IgD-negative memory B cell (primary cell): ENCODE measurements around the gene FOXD2. TPM values are rescaled to one million over a fixed set of nuclear protein-coding genes. Genes with fewer than 3 reads are reported as not detected.
"Not testable (repeated sequence)": the region's sequence is repeated elsewhere in the genome, so short reads cannot be mapped to it uniquely, and the experiment has no call there.

Source experiments
- H3K27ac Mint-ChIP-seq, 3 donors: one replicate each; pipeline ENCODE4 v1.8.0; 2020 to 2022; ENCODE audit warnings: mild to moderate bottlenecking in 3 of 3, mixed read lengths in 3 of 3, moderate library complexity in 1 of 3
- H3K27me3 Mint-ChIP-seq: one replicate; pipeline ENCODE4 v1.8.0; 2021; ENCODE audit warnings: mixed read lengths
- H3K36me3 Mint-ChIP-seq: one replicate; pipeline ENCODE4 v1.8.0; 2020; ENCODE audit warnings: mild to moderate bottlenecking, mixed read lengths
- H3K4me1 Mint-ChIP-seq, 3 donors: one replicate each; pipeline ENCODE4 v1.8.0; 2020 to 2022; ENCODE audit warnings: mixed read lengths in 3 of 3, mild to moderate bottlenecking in 1 of 3
- H3K4me3 Mint-ChIP-seq, 4 donors: one replicate each; pipeline ENCODE4 v1.8.0; 2020 to 2022; ENCODE audit warnings: mild to moderate bottlenecking in 4 of 4, mixed read lengths in 4 of 4, moderate library complexity in 3 of 4
- H3K9me3 Mint-ChIP-seq, 3 donors: one replicate each; pipeline ENCODE4 v1.8.0; 2020 to 2021; ENCODE audit warnings: mixed read lengths in 3 of 3, mild to moderate bottlenecking in 1 of 3
- polyA plus RNA-seq: library from polyadenylated mRNA; unstranded; fragments of 300-500 nt; fragmentation: Illumina TruSeq; gene quantifications from one replicate; pipeline ENCODE4 v1.2.3, GENCODE V29; 2021

FOXD2 gene
- polyA plus RNA-seq, 1 donor from 2014 or later, result 0.04 TPM

DNA sequence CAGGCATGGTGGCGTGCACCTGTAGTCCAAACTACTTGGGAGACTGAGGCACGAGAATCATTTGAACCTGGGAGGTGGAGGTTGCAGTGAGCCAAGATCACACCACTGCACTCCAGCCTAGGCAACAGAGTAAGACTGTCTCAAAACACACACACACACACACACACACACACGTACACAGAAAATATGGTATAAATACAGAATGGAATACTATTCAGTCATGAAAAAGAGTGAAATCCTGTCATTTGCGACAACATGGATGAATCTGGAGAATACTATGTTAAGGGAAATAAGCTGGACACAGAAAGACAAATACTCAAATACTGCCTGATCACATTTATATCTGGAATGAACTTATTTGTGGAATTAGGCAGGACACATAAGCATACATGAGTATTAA, 18.4 kb downstream of the FOXD2 start:
- Mint-ChIP-seq H3K4me1 (no peaks in the 10 kb centered on the region), H3K27me3 (peaks cover 31% of the 10 kb centered on the region), H3K4me3 (no peak overlapping the region), H3K36me3 (no peaks in the 10 kb centered on the region), H3K27ac (no peak overlapping the region), H3K9me3 (peaks cover 0 to 5% (median 0%) of the 10 kb centered on the region in 3 donors)

DNA sequence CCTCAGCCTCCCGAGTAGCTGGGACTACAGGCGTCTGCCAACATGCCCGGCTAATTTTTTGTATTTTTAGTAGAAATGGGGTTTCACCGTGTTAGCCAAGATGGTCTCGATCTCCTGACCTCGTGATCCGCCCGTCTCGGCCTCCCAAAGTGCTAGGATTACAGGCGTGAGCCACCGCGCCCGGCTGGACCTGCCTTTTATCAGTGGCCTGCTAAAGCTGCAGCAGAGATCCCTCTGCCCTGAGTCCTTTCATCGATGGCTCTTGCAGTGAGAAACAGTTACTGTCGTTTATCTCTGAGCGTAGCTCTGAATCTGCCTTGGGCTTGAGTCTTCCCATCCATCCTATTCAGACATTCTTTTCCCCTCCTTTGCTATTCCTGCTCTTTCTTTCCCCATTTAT, 19.7 kb downstream of the FOXD2 start:
- not testable (repeated sequence) for H3K9me3 Mint-ChIP-seq, H3K4me1 Mint-ChIP-seq, H3K36me3 Mint-ChIP-seq, H3K27ac Mint-ChIP-seq, H3K4me3 Mint-ChIP-seq
- H3K27me3 Mint-ChIP-seq, result peaks cover 37% of the 10 kb centered on the region

DNA sequence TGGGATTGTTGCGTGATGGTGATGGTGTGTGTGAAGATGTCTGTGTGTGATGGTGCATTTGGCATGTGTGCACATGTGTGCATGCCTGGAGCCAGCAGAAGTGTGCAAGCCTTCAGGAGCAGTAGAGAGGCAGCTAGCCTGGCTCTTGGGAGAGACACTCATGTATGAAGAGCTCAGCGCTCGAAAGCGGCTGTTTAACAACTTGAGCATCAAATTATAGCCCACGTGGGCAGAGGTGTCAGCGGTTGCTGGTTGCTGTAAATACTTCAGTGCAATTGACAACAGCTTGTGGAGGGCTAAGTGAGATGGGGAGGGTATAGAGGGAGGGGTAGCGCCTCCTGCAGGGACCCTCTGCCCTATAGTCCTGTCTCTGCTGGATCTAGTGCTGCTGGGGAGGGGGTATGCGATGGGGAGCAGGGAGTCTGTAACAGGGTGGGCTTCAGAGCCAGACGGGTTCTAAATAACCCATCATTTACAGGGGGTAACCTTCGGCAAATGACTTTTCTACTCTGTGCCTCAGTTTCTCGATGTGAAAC, 21.5 kb downstream of the FOXD2 start:
- H3K9me3 Mint-ChIP-seq, result peaks cover 0 to 5% (median 0%) of the 10 kb centered on the region in 3 donors
- H3K4me1 Mint-ChIP-seq, result no peaks in the 10 kb centered on the region
- no peaks in the 10 kb centered on the region for H3K36me3 Mint-ChIP-seq
- no peak overlapping the region for H3K4me3 Mint-ChIP-seq
- H3K27me3 Mint-ChIP-seq, result peaks cover 44% of the 10 kb centered on the region
- no peak overlapping the region for H3K27ac Mint-ChIP-seq

DNA sequence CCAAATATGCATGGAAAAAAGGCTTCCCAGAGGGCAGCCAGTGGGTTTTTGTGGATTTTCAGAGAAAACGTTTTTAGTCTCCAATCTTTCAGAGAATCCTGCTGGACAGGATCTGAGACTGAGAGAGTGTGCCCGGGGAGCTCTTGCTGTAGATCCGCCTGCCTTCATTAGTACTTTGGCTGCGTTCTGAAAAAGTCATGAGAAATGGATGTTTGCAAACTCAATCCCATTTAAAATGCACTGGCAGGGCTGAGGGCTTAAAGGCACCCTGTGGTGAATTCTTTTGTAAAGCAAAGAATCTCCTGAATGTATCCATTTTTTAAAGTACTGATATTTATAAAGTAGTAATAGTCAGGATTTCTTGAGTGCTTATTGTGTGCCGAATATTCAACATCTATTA, 22.2 kb downstream of the FOXD2 start:
- no peaks in the 10 kb centered on the region for H3K4me1 Mint-ChIP-seq
- no peak overlapping the region for H3K4me3 Mint-ChIP-seq
- H3K9me3 Mint-ChIP-seq, result peaks cover 0 to 5% (median 0%) of the 10 kb centered on the region in 3 donors
- peaks cover 44% of the 10 kb centered on the region for H3K27me3 Mint-ChIP-seq
- no peaks in the 10 kb centered on the region for H3K36me3 Mint-ChIP-seq
- H3K27ac Mint-ChIP-seq, result no peak overlapping the region

DNA sequence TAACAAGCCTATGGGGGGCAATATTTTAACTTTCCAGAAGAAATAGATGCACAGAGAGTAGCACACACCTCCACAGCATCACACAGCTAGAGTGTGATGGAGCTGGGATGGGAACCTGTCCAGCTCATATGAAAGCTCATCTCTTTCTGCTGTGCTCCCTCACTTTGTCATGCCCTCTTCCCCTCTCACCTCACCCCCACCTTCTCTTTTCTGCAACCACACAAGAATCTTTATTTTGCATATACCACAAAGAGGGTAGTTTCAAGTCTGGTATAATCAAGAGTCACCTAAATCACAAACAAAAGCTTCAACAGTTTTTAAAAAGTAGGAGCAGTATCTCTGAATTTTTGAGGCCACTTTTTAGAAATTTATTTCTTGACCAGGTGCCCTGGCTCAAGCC, 22.6 kb downstream of the FOXD2 start:
- Mint-ChIP-seq H3K4me3 (no peak overlapping the region), H3K27me3 (peaks cover 44% of the 10 kb centered on the region), H3K9me3 (peaks cover 0 to 5% (median 0%) of the 10 kb centered on the region in 3 donors), H3K36me3 (no peaks in the 10 kb centered on the region), H3K27ac (no peak overlapping the region), H3K4me1 (no peaks in the 10 kb centered on the region)

DNA sequence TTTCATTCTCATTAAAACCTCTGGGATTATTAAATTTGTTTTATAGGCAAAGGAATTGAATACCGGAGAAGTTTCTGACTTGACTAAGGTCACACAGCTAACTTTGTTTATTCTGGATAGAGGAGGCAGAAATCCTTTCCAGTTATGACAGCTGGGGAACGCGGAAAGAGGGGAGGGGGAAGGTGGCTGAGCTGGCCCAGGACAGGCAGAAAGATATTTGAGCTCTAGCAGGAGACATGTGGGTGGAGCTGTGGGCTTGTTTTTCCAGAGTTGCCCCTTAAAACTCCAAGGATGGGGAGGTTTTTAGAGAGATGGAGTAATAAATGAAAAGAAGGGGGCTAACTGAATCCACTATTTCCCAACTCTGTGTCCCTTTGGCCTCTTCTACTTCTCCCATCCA, 27.8 kb downstream of the FOXD2 start:
- Mint-ChIP-seq H3K36me3 (no peaks in the 10 kb centered on the region), H3K27me3 (peaks cover 34% of the 10 kb centered on the region), H3K9me3 (no peaks in the 10 kb centered on the region), H3K4me1 (no peaks in the 10 kb centered on the region), H3K4me3 (no peak overlapping the region), H3K27ac (no peak overlapping the region)

DNA sequence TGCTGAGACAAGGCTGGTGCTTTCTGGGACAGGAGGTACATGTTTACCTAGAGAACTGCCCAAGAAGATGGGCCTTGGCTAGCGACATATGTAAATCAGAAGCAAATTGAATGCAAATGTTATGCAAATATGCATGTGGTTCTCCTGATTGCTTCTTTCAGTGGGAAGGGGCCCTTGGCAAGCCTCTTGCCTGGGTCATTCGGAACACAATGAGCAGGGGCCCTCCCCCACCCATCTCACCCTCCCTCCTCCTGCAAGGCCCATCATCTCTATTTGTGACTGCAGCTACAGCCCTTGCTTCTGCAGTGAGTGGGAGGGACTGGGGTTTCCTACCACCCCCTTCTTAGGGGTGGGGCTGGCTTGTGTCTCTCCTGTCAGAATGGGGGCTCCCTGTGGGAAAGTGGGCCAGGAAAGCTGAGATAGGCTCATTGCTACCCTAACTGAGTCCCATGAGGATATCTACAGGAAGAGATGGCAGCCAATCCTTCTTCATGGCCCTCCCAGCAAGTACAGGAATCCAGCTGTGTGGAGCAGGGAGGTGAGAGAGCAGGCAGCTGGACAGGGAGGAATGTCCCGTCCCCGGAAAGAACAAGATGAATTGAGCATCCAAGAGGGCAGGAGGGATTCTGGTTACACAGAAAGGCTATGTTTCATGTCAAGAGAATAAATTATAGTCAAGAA, 31.0 kb downstream of the FOXD2 start:
- Mint-ChIP-seq H3K4me1 (no peaks in the 10 kb centered on the region), H3K9me3 (no peaks in the 10 kb centered on the region), H3K27me3 (peaks cover 17% of the 10 kb centered on the region), H3K4me3 (no peak overlapping the region), H3K36me3 (no peaks in the 10 kb centered on the region), H3K27ac (no peak overlapping the region)

DNA sequence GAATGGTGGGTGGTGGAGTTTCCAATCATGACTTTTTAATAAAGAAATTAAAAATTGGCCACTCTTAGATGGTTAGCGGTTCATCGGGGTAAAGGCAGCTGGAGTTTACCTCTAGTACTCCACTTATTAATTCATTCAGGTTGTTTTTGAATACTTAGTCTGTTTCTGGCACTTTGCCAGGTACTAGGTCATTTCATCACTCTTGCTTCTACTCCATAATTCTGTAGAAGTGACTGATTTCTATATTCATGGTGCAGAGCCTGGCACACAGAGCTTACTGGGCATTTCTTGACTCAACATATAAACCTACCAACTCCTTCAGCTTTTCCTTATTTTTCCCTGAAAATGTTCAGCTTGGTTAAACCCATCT, 31.5 kb downstream of the FOXD2 start:
- no peaks in the 10 kb centered on the region for H3K9me3 Mint-ChIP-seq

DNA sequence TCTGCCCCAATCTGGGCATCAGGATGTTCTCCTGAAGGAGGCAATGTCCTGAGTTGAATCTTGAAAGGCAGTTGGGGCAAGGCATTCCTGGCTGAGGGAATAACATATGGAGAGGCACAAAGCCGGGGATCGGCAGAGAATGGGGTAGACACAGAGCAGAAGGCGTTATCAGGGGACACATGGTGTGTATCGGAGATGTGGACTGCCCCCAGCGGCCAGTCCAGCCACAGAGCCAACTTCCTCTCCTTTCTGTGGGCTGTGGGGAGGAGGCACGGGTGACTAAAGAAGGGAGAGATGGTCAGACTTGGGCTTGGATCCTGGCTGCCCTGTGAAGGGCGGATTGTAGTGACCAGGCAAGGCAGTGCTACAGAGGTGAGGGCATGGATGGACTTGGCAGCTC, 32.1 kb downstream of the FOXD2 start:
- peaks cover 20% of the 10 kb centered on the region for H3K27me3 Mint-ChIP-seq

More for the DNA sequence above, 31.5 kb downstream of the FOXD2 start:
- H3K27me3 Mint-ChIP-seq, result peaks cover 19% of the 10 kb centered on the region
- no peak overlapping the region for H3K4me3 Mint-ChIP-seq
- peaks cover 0 to 2% (median 0%) of the 10 kb centered on the region in 3 donors for H3K4me1 Mint-ChIP-seq
- no peaks in the 10 kb centered on the region for H3K36me3 Mint-ChIP-seq
- H3K27ac Mint-ChIP-seq, result no peak overlapping the region

DNA sequence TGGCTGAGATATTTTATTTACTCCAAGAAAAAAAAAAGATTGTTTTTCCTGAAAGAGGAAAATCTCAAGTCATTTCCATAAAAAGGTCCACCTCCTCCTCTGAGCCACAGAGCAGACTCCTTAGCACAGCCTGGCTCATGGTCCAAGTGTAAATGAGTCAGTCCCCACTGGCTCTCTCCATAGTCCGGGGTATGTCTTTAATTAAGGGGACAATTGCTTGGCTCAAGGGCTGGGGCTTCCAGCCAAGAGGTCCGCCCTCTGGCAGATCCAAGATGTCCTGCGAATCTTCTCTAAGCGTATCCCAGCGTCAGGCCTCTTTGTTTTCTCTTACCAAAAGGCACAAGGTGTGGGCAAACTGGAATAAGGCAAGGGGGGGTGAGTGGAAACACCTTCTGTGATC, 33.3 kb downstream of the FOXD2 start:
- no peaks in the 10 kb centered on the region for H3K9me3 Mint-ChIP-seq
- H3K27me3 Mint-ChIP-seq, result peaks cover 20% of the 10 kb centered on the region
- H3K4me1 Mint-ChIP-seq, result peaks cover 0 to 2% (median 0%) of the 10 kb centered on the region in 3 donors
- no peaks in the 10 kb centered on the region for H3K36me3 Mint-ChIP-seq
- no peak overlapping the region for H3K27ac Mint-ChIP-seq
- H3K4me3 Mint-ChIP-seq, result no peak overlapping the region

More for the DNA sequence above, 32.1 kb downstream of the FOXD2 start:
- Mint-ChIP-seq H3K4me3 (no peak overlapping the region), H3K27ac (no peak overlapping the region), H3K4me1 (peaks cover 0 to 2% (median 0%) of the 10 kb centered on the region in 3 donors), H3K36me3 (no peaks in the 10 kb centered on the region), H3K9me3 (no peaks in the 10 kb centered on the region)

DNA sequence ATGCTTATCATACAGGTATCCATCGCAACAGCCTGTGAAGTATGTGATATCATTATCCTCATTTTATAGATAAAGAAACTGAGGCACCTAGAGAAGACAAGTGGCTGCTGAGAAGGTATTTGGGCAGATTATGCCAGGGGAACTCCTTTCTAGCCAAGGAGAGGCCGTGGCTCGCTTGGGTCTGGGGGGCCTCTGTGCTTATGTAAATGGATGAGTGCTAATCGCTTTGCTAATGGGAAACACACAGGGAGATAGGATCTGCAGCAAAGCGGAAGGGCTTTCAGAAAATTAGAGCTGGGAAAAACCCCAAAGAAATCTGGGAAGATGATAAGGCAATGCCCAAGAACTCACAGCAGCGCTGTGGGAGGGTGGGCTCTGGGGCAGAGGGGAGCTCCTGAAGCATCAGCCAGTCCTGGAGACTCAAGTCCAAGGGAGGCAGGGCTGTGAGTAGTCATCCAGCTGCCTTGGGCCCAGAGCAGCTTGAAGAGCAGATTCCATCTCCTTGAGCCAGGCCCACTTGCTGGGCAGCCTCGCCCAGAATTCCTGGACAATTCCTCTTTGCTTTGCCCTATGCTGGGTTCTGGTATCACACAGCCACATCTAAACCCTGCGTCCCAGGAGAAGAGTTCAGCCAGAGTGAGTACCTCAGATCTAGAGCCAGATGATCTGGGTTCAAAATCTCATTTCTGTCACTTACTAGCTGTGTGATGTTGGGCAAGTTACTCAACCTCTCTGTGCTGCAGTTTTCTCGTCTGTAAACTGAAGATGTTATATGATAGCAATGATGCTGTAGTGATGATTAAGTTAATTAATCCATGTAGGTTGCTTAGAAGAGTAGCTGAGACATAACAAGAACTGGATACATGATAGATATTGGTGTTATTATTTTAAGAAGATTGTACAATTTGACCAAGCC, 36.7 kb downstream of the FOXD2 start:
- Mint-ChIP-seq H3K4me1 (peaks cover 0 to 2% (median 0%) of the 10 kb centered on the region in 3 donors), H3K4me3 (no peak overlapping the region), H3K36me3 (no peaks in the 10 kb centered on the region), H3K27me3 (peaks cover 21% of the 10 kb centered on the region), H3K27ac (no peak overlapping the region), H3K9me3 (peaks cover 0 to 2% (median 0%) of the 10 kb centered on the region in 3 donors)

DNA sequence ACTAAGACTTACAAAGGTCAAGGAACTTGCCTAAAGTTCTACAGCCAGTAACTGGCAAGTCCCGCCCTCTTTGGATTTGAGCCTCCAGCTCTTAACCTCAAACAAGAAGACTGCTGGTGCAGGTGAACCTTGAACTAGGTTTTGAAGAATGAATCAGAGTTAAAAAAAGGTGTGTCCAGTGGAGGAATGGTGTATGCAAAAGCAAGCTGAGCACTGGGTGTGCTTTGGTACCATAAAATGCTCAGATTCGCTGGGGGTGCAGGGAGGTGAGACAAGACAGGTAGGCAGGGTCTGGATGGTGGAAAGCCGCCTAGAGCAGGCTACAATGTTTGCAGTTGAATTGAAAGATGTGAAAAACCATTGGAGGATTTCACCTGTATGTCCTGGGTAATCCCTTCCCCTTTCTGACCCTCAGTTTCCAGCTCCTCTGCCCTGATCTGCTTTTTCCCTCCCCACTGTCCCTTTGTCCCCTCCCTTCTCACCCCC, 39.8 kb downstream of the FOXD2 start:
- Mint-ChIP-seq H3K4me1 (peaks cover 0 to 2% (median 0%) of the 10 kb centered on the region in 3 donors), H3K4me3 (no peak overlapping the region), H3K27me3 (peaks cover 13% of the 10 kb centered on the region), H3K9me3 (peaks cover 0 to 2% (median 0%) of the 10 kb centered on the region in 3 donors), H3K36me3 (no peaks in the 10 kb centered on the region), H3K27ac (no peak overlapping the region)

DNA sequence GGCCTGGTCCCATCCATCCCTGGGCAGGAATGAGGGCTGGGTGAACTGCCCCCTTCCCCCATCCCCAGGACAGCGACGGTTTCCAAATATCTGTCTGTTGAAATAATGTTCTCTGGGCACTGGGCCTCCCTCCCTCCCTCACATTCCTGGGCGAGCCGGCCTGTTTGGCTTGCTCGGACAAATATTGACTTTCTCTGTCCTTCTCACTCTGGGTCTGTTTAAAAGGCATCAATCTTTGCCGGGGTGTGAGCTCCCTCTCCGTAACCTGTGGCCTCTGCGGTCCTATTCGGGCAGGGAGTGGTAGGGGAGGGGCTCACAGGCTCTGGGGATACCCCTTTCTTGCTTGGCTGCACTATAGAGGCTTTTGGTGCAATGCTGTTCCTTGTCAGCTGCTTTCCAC, 40.2 kb downstream of the FOXD2 start:
- H3K4me3 Mint-ChIP-seq, result no peak overlapping the region
- no peak overlapping the region for H3K27ac Mint-ChIP-seq

DNA sequence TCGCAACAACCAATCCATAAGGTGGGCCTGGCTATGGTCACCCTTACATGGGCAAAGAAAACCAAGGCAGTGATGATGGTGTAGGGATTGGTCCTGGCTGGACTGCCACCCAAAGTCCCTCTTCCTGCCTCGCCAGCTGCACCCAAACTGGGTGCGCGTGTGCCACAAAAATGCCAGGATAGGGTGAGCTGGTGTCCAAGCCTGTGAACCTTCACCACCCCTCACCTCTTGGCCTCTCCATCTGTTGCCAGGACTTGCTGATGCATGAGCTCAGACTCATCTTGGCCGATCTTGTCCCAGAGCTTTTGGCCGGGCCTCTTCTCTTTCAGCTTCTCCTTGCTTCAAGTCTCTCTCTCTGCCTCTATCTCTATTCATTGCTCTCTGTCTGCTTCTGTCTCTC, 41.8 kb downstream of the FOXD2 start:
- no peak overlapping the region for H3K27ac Mint-ChIP-seq
- no peak overlapping the region for H3K4me3 Mint-ChIP-seq
- H3K27me3 Mint-ChIP-seq, result peaks cover 11% of the 10 kb centered on the region
- peaks cover 0 to 2% (median 0%) of the 10 kb centered on the region in 3 donors for H3K9me3 Mint-ChIP-seq
- H3K4me1 Mint-ChIP-seq, result no peaks in the 10 kb centered on the region
- no peaks in the 10 kb centered on the region for H3K36me3 Mint-ChIP-seq

More for the DNA sequence above, 40.2 kb downstream of the FOXD2 start:
- H3K4me1 Mint-ChIP-seq, result peaks cover 0 to 2% (median 0%) of the 10 kb centered on the region in 3 donors
- peaks cover 13% of the 10 kb centered on the region for H3K27me3 Mint-ChIP-seq
- H3K36me3 Mint-ChIP-seq, result no peaks in the 10 kb centered on the region
- peaks cover 0 to 2% (median 0%) of the 10 kb centered on the region in 3 donors for H3K9me3 Mint-ChIP-seq

DNA sequence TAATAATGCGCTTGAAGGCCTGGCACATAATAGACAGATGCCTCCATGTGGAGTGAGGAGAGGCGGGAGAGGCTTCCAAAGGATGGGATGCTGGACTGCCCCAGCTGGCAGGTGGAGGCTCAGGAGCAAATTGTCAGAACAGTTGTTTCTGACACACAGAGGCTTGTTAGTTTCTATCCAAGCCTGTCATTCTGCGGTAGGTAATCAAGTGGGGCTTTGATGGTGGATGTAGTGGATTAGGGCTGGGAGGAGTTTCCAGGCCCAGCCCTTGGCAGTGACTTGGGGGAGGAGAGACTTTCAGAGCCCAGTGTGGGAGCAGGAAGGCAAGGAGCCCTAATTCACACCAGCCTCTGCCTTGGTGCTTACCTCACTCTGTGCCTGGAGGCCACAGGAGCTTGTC, 44.1 kb downstream of the FOXD2 start:
- Mint-ChIP-seq H3K27me3 (peaks cover 11% of the 10 kb centered on the region), H3K36me3 (no peaks in the 10 kb centered on the region), H3K4me3 (no peak overlapping the region), H3K27ac (no peak overlapping the region), H3K4me1 (no peaks in the 10 kb centered on the region), H3K9me3 (peaks cover 0 to 2% (median 0%) of the 10 kb centered on the region in 3 donors)
